HG03439 (cell line): ENCODE measurements around the gene NETO2.
"Not testable (repeated sequence)": the region's sequence is repeated elsewhere in the genome, so short reads cannot be mapped to it uniquely, and the experiment has no call there.

Experiments
- ATAC-seq: cut with Tn5 transposase; IDR thresholded peaks from one replicate; pipeline ENCODE4 v1.9.1; 2021; ENCODE audit warnings: mild to moderate bottlenecking, moderate library complexity; ENCODE audit not compliant: unreplicated experiment

The NETO2 gene

DNA sequence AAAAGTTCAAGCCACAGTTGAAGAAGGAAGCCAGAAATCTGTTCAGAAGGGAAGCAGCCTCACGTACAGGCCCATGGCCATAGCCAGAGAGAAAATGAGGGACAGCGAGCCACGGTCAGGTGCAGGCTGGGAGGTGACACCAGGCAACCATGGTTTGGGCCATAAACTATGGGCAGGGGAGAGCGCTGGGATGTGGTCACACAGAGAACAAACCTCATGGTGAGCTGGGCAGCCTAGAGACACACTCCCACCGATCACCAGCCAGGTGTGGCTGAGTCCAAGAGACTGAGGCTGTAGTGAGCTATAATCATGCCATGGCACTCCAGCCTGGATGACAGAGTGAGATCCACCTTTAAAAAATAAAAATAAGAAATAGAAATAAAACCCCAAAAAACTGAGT is 76.5 kb downstream of the NETO2 start:
- ATAC-seq = no peak

DNA sequence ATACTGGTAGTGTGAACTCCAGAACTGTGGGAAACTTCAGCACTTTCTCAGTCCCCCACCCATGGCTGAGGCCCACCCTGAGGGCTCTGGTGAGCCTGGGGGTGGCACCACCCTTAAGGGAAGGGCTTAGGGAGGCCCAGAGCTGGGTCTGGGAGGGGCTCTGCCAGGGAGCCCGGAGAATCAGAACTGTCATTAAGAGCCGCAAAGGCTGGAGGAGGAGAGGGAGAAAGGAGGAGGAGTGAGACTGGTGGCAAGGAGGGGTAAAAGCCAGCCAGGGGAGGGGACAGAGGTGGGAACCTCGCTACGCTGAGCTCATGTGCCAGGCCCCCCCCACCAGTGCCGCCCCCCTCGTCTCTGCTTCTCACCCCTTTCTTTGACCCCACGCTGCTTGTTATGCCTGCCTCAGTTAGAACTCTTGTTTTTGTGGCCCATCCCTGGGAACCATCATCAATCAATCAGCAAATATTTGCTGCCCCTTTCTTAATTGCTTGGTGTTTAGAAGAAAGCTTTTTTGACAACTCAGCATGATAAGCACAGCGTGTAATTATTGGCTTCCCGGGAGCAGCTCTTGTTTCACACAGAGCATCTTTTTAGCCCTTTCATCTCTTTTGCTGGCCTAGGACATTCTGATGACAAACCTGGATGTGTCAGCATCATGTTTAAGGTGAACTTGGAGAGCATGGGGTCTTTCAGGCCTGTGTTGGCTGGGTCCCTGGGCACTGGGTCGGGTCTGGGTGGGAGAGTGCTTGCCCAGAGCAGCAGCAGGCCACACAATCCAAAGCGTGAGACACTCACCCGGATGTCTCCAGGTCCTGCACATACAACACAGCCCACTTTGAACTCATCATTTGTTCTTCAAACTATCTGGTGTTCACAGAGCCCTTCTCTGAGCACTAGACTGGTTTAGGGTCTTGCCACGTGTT is 77.7 kb downstream of the NETO2 start:
- no peak for ATAC-seq

DNA sequence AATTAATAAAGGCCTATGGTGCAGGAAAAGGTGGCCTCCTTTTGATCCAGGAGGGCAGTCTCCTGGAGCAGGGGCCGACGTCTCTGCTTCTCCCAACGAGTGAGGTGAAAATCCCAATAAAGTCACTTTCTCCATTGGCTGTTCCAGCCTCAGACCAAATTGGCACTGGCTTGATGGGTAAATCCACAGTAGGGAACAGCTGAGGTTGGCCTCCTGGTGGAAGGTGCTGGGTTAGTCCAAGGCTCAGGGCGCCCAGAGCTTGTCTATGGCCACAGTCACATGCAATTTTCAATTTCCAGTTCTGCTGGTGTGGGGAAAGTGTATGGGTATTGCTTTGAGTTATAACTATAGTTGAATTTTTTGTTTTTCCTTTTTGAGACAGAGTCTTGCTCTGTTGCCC is 79.0 kb downstream of the NETO2 start:
- ATAC-seq = no peak

DNA sequence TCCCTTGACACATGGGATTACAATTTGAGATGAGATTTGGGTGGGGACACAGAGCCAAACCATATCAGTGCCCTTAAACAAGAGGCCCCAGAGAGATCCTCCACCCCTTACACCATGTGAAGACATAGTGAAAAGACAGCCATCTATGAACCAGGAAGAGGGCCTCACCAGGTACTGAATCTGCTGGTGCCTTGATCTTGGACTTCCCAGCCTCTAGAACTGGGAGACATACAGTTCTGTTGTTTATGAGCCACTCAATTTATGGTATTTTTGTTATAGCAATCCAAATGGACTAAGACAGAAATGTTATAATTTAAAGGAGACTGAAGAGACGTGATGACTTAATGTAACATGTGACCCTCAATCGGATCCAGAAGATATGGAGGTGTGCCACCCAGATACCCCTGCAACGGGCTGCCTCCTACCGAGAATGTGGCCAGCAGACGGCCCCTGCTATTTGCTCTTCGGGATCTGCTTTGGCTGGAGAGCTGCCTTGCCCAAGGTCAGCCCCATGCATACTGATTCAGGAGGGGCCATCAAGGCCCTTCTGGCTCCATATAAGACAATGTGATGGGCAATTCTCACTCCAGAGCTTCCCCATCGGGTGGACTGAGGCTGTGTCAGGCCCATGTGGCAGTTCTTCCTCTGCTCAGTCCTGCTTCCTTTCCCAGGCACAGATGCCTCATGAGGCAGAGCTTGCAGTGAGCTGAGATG is 80.6 kb downstream of the NETO2 start:
- no peak for ATAC-seq

DNA sequence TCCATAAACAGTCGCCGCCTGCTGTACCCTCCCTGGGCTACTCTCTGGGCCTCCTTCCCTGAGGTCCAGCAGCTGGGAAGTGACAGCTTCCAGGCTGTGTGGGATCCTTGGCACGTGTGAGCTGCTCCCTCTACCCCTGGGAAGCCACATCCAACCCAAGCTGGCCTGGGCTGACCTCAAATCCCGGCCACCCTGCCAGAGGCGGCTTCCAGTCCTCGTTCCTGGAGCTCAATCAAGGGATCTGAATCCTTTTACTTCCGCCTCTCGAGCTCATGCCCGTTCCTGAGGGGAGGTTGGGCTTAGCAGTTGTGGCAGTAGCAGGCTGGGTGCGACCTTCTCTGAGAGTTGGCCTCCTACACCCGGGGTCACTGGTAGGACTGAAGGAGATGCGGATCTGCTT is 82.5 kb downstream of the NETO2 start:
- ATAC-seq = no peak

DNA sequence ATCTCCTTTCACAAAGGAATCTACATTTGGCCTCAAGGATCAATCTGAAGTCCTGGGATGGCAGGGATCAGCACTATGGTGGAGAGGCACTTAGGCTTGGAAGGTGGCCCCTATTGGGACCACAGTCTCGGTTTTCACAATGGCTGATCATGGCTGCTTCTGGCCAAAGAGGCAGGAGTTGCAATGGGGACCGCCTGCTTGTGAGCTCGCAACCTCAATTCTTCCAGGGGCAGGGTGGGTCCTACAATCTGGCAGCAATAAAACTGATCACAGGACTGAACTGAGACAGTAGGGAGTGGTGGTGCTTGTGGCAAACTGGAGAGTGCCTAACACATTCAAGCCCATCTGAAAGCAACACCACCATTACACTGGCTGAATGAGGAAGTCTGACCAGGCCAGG is 83.1 kb downstream of the NETO2 start:
- no peak for ATAC-seq

DNA sequence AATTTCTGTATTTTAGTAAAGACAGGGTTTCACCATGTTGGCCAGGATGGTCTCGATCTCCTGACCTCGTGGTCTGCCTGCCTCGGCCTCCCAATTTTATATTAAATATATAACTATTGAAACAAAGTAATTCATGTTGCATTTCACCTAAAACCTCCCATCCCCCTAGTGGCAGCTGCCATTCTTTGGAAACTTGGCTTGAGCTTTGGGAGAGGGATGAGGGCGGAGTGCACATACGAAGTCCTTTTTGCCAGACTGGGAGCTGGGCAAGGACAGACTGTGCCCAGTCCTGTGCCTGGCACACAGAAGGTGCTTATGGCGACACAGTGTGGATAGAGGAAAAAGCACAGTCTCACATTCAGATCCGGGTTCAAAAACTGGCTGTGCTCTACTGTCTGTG is 83.8 kb downstream of the NETO2 start:
- ATAC-seq = no peak

DNA sequence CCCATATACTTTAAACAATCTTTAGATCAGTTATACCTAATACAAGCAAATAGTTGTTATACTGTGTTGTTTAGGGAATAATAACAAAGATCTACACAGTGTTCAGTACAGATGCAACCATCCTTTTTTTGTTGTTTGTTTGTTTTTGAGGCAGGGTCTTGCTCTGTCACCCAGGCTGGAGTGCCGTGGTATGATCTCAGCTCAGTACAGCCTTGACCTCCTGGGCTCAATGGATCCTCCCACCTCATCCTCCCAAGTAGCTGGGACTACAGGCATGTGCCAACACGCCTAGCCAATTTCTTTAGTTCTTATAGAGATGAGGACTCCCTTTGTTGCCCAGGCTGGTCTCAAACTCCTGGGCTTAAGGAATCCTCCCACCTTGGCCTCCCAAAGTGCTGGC is 84.6 kb downstream of the NETO2 start:
- ATAC-seq = not testable (repeated sequence)

DNA sequence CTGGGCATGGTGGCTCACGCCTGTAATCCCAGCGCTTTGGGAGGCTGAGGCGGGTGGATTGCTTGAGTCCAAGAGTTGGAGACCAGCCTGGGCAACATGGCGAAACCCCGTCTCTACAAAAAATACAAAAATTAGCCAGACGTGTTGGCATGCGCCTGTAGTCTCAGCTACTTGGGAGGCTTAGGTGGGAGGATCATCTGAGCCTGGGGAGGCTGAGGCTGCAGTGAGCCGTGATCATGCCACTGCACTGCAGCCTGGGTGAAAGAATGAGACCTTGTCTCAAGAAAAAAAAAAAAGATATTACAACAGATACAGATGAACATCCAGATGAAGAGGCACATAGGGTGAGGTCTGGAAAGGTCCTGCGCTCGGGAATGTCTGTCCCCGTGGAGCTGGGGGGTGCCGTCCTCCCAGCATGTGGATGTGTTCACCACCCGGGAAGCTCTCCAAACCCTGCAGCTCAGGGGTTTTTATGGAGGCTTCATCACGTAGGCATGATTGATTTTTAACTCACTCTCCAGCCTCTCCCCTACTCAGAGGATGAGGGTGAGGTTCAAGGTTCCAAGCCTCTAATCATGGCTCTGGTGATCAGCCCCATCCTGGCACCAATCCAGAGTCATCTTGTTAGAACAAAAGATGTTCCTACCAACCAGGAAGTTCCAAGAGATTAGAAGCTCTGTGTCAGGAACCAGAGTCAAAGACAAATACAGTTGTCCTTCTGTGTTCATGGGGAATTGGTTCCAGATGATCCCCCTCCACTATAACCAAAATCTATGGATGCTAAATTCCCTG is 85.3 kb downstream of the NETO2 start:
- no peak for ATAC-seq

DNA sequence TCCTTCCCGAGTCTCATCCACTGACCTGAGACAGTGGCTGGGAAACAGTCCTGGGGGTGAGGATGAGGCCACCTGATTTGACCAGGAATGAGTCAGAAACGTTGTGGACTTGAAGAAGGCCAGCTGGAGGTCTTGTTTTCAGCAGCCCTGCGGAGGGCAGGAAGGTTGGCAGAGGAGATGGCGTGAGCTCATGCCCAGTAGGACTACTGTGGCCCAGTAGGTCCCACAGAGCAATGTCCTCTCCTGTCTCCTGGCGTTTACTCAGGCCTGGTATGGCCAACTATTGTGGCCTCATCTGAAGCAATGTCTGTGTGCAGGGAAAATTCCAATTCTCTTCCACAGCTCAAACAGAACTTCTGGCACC is 86.1 kb downstream of the NETO2 start:
- no peak for ATAC-seq

DNA sequence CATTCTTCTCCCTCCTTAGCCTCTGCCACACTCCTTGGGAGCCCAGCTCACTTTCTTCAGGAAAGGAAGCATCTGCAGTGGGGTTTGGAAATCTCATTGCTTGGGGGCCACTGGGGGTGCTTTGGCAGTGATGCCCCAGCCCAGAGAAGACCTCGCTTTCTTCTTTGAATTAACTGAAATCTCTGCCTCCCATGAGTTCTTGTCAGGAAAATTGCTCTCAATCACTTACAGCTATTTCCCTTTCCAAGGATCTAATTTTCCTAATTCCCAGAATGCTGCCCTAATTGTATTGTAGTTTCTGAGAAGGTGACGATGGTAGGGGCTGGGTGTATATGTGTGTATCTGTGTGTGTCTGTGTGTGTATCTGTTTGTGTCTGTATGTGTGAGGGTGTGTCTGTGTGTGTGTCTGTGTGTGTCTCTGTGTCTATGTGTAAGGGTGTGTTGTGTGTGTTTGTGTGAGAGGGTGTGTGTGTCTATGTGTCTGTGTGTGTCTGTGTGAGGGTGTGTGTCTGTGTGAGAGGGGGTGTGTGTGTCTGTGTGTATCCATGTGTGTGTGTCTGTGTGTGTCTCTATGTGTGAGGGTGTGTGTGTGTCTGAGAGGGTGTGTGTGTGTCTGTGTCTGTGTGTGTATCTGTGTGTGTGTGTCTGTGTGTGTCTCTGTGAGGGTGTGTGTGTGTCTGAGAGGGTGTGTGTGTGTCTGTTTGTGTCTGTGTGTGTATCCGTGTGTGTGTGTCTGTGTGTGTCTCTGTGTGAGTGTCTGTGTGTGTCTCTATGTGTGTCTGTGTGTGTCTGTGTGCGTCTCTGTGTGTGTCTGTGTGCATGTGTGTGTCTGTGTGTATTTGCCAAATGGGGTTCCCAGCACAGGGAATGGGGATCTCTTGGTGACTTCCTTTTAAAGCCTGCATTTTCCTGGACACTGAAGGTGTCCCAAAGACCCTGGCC is 86.8 kb downstream of the NETO2 start:
- no peak for ATAC-seq

DNA sequence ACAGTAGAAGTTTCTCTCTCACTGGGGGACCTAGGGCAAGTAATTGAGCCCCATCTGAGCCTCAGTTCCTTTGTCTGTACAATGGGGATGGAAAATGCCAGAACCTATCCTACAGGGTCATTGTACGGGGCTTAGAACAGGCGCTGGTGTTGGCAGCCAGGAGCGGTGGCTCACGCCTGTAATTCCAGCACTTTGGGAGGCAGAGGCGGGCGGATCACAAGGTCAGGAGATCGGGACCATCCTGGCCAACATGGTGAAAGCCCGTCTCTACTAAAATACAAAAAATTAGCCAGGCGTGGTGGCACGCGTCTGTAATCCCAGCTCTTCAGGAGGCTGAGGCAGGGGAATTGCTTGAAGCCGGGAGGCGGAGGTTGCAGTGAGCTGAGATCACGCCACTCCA is 87.7 kb downstream of the NETO2 start:
- ATAC-seq = not testable (repeated sequence)

DNA sequence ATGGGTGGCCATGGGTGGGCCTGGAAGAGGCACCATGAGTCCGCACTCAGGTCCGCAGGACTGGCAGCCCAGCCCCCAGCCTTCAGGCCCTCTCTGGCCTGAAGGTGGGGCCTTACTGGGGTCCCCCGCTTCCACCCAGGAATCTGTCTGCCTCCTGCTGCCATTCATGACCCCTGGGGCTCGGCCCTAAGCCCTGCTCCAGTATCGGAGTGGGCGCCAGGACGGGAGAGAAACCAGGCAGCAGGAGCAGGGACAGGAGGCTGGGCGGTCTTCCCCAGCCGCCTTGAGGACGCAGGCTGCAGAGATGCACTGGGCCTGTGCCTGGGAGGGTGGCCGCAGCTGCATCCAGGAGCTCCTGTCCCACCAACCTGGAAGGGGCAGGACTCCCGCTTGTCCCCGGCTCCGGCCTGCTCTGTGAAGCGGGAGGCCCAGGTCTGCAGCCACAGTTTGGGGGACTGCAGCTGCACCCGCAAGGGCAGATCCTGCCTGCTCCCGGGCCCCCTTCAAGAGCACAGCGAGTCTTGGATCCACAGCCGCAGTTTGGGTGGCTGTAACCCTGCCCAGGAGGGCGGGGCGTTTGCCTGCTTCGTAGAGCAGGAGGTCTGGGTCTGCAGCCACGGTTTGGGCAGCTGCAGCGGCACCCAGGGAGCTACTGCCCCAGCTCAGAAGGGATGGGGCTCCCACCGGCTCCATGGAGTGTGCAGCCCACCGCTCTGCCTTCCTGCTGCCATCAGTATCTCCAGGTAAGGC is 88.4 kb downstream of the NETO2 start:
- ATAC-seq = no peak

DNA sequence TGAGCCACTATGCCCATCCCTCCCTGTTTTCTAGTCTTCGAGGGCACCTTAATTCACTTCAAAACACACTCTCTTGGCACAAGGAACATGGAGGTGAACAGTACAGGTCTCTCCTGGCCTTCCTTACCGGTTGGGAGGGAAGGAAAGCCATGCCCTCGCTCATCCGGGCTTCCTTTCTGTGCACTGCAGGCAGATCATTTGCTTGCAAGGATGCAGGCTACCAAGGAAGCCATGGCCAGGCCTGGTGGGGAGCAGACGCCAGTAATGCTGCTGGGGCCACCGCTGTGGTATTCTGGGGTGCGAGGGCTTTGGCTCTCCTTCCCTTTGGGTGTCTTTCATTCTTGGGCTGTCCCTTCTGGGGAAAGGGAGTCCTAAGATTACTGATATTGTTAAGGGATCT is 89.4 kb downstream of the NETO2 start:
- no peak for ATAC-seq

DNA sequence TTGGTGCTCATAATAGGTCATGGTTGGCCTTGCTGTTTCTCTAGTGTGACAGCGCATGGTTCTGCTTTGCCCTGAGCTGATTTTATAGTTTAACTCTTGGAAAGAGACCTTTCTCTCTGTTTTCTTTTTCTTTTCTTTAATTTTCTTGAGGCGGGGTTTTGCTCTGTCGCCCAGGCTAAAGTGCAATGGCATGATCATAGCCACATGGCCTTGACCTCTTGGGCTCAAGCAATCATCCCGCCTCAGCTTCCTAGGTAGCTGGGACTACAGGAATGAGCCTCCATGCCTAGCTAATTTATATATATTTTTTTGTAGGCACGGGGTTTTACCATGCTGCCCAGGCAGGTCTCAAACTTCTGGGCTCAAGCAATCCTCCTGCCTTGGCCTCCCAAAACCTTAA is 89.8 kb downstream of the NETO2 start:
- ATAC-seq = no peak

DNA sequence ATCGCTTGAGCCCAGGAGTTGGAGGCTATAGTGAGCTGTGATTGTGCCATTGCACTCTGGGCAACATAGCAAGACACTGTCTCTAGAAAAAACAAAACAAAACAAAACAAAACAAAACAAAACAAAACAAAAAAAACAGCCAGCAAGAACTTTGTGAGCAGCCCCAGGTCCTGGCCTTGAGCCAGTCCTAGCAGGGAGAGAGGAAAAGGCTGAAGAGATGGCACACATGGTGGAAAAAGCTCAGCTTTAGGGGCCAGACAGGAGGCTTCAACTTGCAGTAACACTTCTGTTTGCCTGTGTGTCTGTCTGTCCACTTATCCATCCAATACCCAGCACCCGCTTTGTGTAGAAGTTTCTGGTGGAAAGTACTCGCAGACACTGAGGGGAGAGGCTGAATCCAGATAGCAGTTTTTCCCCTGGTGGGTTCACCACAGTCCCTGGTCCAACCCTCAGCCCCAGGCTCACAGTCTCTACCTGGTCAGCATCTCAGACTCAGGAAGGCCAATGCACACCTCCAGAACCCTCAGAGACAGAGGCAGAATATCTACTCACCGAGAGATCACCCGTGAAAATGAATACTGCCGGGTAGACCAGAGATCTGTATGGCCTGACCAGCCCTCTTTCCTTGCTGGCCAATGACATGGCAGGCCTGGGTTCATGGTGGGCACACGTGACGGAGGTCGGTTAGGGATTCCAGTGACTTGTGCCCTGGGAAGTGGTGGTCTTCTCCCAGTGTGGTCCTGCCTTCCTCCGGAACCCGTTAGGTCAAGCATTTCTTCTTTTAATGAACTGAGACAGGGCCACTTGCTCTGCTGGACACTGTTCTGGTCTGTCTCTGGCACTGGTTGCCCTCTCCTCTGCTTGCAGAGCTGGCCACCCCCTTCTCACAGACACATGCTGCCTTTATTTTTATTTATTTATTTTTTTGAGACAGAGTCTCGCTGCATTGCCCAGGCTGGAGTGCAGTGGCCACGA is 90.8 kb downstream of the NETO2 start:
- no peak for ATAC-seq

DNA sequence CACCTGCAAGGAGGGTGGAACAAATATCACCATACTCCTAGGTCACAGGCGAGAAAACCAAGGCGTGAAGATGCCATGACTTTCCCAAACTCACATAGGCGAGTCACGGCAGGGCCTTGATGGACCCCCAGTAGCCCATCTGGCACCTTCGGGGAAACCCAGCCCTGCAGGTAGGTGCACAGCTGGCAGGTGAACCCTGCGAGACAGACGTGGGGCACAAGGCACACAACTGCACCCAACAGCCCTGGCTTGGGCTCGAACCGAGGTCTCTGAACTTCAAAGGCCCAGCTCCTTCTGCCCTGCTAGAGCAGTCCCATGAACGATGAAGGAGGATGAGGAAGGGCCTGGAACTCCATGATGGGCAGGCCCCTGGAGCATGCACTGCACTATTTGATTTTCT is 92.7 kb downstream of the NETO2 start:
- no peak for ATAC-seq

DNA sequence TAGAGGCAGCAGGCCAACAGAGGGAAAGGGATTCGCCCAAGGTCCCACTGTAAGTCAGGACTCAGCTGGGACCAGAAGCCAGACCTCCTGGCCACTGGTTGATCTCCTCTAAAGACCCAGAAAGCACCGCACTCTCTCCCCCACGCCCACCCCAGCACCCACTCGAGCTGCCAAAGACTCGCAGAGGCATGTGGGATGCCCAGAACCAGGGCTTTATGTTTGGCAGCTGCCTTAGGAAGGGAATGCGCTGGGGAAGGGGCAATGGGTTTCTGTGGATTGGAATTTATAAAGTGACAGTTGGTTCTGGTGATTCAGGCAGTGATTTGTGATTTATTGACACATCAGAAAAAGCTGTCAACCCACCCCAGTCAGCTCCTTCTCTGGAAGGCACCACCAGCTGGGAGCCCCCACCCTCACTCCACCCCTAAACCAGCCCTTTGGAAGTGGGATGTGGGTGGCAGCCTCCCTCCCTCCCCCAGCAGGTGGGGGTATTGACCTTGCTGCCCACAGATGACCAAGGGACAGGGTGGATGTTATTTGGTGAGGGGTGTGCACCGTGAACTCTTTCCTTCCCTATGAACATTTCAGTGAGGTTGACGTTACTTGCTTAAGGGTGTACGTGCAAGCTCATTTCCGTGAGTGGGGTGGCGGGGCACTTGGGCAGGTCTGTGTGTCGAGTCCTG is 93.7 kb downstream of the NETO2 start:
- no peak for ATAC-seq
